HepG2 (cell line): Measurements from ENCODE around the gene CLCN1. TPM values are rescaled to one million over a fixed set of nuclear protein-coding genes. Genes with fewer than 3 reads are reported as not detected.

Experiments used
- ATAC-seq: fragments of 200-7000 bp; cut with Tn5 transposase; 3 replicates; pipeline ENCODE4 v1.9.1; 2020; ENCODE audit warnings: mild to moderate bottlenecking, moderate library complexity
- BruUV-seq: library from RNA; stranded (reverse); fragments of 400-500 nt; replicated peaks from 2 replicates; lab custom pipeline; 2021; lab: Mats Ljungman, UMichigan
- CTCF ChIA-PET: fragments of 300-600 bp; formaldehyde crosslinking; extraction: SDS; loops from one replicate; lab custom pipeline; 2021; ENCODE audit warnings: low total read pairs, inconsistent platforms, low intra/inter-chr PET ratio; lab: Yijun Ruan, JAX
- POLR2A ChIA-PET: fragments of 350-600 bp; sonication (Branson Sonifier 250); formaldehyde crosslinking; loops from one replicate; lab custom pipeline; 2020; ENCODE audit warnings: antibody characterized with exemption, inconsistent platforms; lab: Yijun Ruan, JAX
- DNase-seq: peaks from one replicate; pipeline ENCODE4 v3.0.0-alpha.2; 2015; ENCODE audit warnings: low spot score
- FAIRE-seq: peaks from 3 replicates; lab custom pipeline; 2011; peaks lifted over from hg19 to GRCh38; lab: Jason Lieb, UNC
- H2AFZ ChIP-seq: one replicate; pipeline ENCODE4 v1.6.1; 2011; ENCODE audit warnings: low read length, inconsistent platforms
- H3K27ac ChIP-seq: fragments of 300-600 bp; 3 replicates; pipeline ENCODE4 v1.8.0; 2011; ENCODE audit warnings: mixed run types, mild to moderate bottlenecking, mixed read lengths, low read length, inconsistent platforms; ENCODE audit not compliant: insufficient read depth; ENCODE audit errors: extremely low read length
- H3K27me3 ChIP-seq, 2 experiments: fragments of 200-600 bp in 1 of 2; 2 replicates in 1 of 2; 3 replicates in 1 of 2; pipeline versions ENCODE4 v1.6.0 to v1.8.0; 2011; ENCODE audit warnings: low read length in 2 of 2, mild to moderate bottlenecking in 2 of 2, moderate library complexity in 2 of 2, inconsistent platforms in 1 of 2; ENCODE audit not compliant: insufficient read depth in 2 of 2, control insufficient read depth in 1 of 2
- H3K36me3 ChIP-seq, 2 experiments: fragments of 200-600 bp in 1 of 2; replicated peaks in 1 of 2; 2 replicates in 1 of 2; 3 replicates in 1 of 2; pipeline versions ENCODE4 v1.5.1 to v1.8.0; 2011; ENCODE audit warnings: low read length in 2 of 2, inconsistent platforms in 1 of 2; ENCODE audit not compliant: insufficient read depth in 2 of 2, control insufficient read depth in 1 of 2
- H3K4me1 ChIP-seq: 2 replicates; pipeline ENCODE4 v1.5.1; 2012; ENCODE audit warnings: low read length, inconsistent platforms; ENCODE audit not compliant: insufficient read depth
- H3K4me2 ChIP-seq: 2 replicates; pipeline ENCODE4 v1.6.0; 2011; ENCODE audit warnings: low read depth, low read length, inconsistent platforms
- H3K4me3 ChIP-seq, 3 experiments: fragments of 200-600 bp in 1 of 3; sonication (generic), shearing (Covaris generic) in 1 of 3; replicated peaks in 1 of 3; 2 replicates each; pipeline ENCODE4 v1.5.1; 2011 to 2016; ENCODE audit warnings: low read length in 3 of 3, inconsistent platforms in 2 of 3, low read depth in 2 of 3, mild to moderate bottlenecking in 2 of 3, control low read depth in 1 of 3, mixed read lengths in 1 of 3; ENCODE audit not compliant: insufficient read depth in 1 of 3
- H3K79me2 ChIP-seq: one replicate; pipeline ENCODE4 v1.6.1; 2011; ENCODE audit warnings: low read length, inconsistent platforms; ENCODE audit not compliant: insufficient read depth
- H3K9ac ChIP-seq: 2 replicates; pipeline ENCODE4 v1.6.0; 2011; ENCODE audit warnings: mild to moderate bottlenecking, low read depth, low read length, inconsistent platforms; ENCODE audit not compliant: insufficient read depth
- H3K9me3 ChIP-seq: 2 replicates; pipeline ENCODE4 v1.5.1; 2012; ENCODE audit warnings: mild to moderate bottlenecking, low read length
- H4K20me1 ChIP-seq: 2 replicates; pipeline ENCODE4 v1.6.0; 2011; ENCODE audit warnings: inconsistent platforms, mild to moderate bottlenecking, low read length, moderate library complexity; ENCODE audit not compliant: insufficient read depth
- CEBPB ChIP-seq: IDR thresholded peaks from 2 replicates; pipeline ENCODE4 v1.6.1; 2011; ENCODE audit warnings: low read depth, low read length, improper control_type of control experiment, borderline replicate concordance
- HDAC2 ChIP-seq: sonication (generic); formaldehyde crosslinking; IDR thresholded peaks from 2 replicates; pipeline ENCODE4 v1.4.0; 2020; ENCODE audit warnings: missing genetic modification reagents
- HNRNPK ChIP-seq: fragments of 200-400 bp; formaldehyde crosslinking; IDR thresholded peaks from 2 replicates; pipeline ENCODE4 v1.6.1; 2018; ENCODE audit warnings: low read length, low read depth, moderate library complexity, mild to moderate bottlenecking; ENCODE audit not compliant: poor library complexity, severe bottlenecking
- IKZF1 ChIP-seq: fragments of 450-650 bp; IDR thresholded peaks from 2 replicates; pipeline ENCODE4 v1.7.1; 2016
- KDM5B ChIP-seq: sonication (generic); formaldehyde crosslinking; IDR thresholded peaks from 2 replicates; pipeline ENCODE4 v1.4.0; 2020; ENCODE audit warnings: missing genetic modification reagents, mild to moderate bottlenecking, borderline replicate concordance
- KLF6 ChIP-seq: IDR thresholded peaks from 2 replicates; pipeline ENCODE4 v1.8.0; 2016; ENCODE audit warnings: missing biosample characterization, missing genetic modification reagents
- NONO ChIP-seq, 2 experiments: fragments of 450-650 bp in 1 of 2; sonication (generic) in 1 of 2; formaldehyde crosslinking in 1 of 2; IDR thresholded peaks in 1 of 2; conservative IDR thresholded peaks in 1 of 2; 2 replicates each; pipeline versions ENCODE4 v1.6.1 to v1.8.0; 2017 to 2022; ENCODE audit warnings: mild to moderate bottlenecking in 1 of 2, missing genetic modification reagents in 1 of 2, moderate library complexity in 1 of 2
- POGZ ChIP-seq: sonication (generic); formaldehyde crosslinking; IDR thresholded peaks from 2 replicates; pipeline ENCODE4 v1.4.0; 2020; ENCODE audit warnings: mild to moderate bottlenecking, missing genetic modification reagents
- ZNF207 ChIP-seq: fragments of 450-650 bp; IDR thresholded peaks from 2 replicates; pipeline ENCODE4 v1.6.1; 2016; ENCODE audit warnings: antibody characterized with exemption, borderline replicate concordance
- ZNF33A ChIP-seq: sonication (generic); formaldehyde crosslinking; IDR thresholded peaks from 2 replicates; pipeline ENCODE4 v1.5.1; 2020; ENCODE audit warnings: missing genetic modification reagents, mild to moderate bottlenecking, moderate library complexity, borderline replicate concordance
- ZNF746 ChIP-seq: sonication (generic); formaldehyde crosslinking; IDR thresholded peaks from 2 replicates; pipeline ENCODE4 v1.8.0; 2022; ENCODE audit warnings: mild to moderate bottlenecking, missing genetic modification reagents
- ZNF768 ChIP-seq: sonication (generic); formaldehyde crosslinking; IDR thresholded peaks from 2 replicates; pipeline ENCODE4 v1.4.0; 2020; ENCODE audit warnings: missing genetic modification reagents
- WGBS: methylation state at CpG from one replicate; pipeline ENCODE4 v1.1.6; 2017; ENCODE audit warnings: low lambda C conversion rate; 5-methylcytosine and 5-hydroxymethylcytosine counted together
- in situ Hi-C: cut with HindIII; loops from 2 replicates; pipeline ENCODE4 v1.10.0; 2017; ENCODE audit warnings: low pct_unique_long_range_greater_than_20kb; ENCODE audit not compliant: extremely low pct_ligation_motif_present
- intact Hi-C: fragments of 100-400 bp; cut with micrococcal nuclease; formaldehyde crosslinking; loops from one replicate; pipeline ENCODE4 v1.10.0; 2022; ENCODE audit not compliant: unreplicated experiment
- polyA plus RNA-seq, 8 experiments: library from polyadenylated mRNA; depleted of rRNA in 3 of 8; stranded (reverse) in 7 of 8; unstranded in 1 of 8; fragments of >200 nt; fragmentation: Illumina TruSeq in 4 of 8; extraction: Trizol in 4 of 8; gene quantifications; 2 replicates each; pipeline versions ENCODE4 v1.2.1 to v1.2.3, GENCODE V29; 2011 to 2016; ENCODE audit warnings: low read depth in 4 of 8, missing spikeins in 1 of 8, mixed read lengths in 1 of 8; ENCODE audit not compliant: insufficient read depth in 1 of 8
- total RNA-seq, 5 experiments: library from RNA; depleted of rRNA; stranded (reverse); fragments of >200 nt; fragmentation: Illumina TruSeq; extraction: Trizol; gene quantifications; 2 replicates each; pipeline ENCODE4 v1.2.3, GENCODE V29; 2016; ENCODE audit warnings: low read depth in 1 of 5
- TF ChIP-seq, protein P1 (sequence below): sonication (generic); formaldehyde crosslinking; conservative IDR thresholded peaks from 2 replicates; pipeline ENCODE4 v1.8.0; 2022; ENCODE audit warnings: mild to moderate bottlenecking, moderate library complexity, missing genetic modification reagents
- TF ChIP-seq, protein P2 (sequence below): sonication (generic); formaldehyde crosslinking; IDR thresholded peaks from 2 replicates; pipeline ENCODE4 v1.4.0; 2020; ENCODE audit warnings: missing genetic modification reagents, borderline replicate concordance
- TF ChIP-seq, protein P3 (sequence below): sonication (generic); formaldehyde crosslinking; IDR thresholded peaks from 2 replicates; pipeline ENCODE4 v1.8.1; 2023; ENCODE audit warnings: missing genetic modification reagents, mild to moderate bottlenecking, borderline replicate concordance

The CLCN1 gene
- total and polyA plus RNA-seq, 2 of the 13 experiments (the other 11 are each of a cell fraction or from before 2014, with no cell fraction given), result 0.01 TPM; not detected in 1

- in situ Hi-C loops, result no loop called here
- no peaks in the 10 kb centered on the region for H3K9me3 ChIP-seq
- no peaks in the 10 kb centered on the region for H3K27me3 ChIP-seq
- H3K9ac ChIP-seq, result no peak overlapping the region
- WGBS, result 95% methylated on average over 2 of the region's 2 CpGs
- H3K4me2 ChIP-seq, result no peak overlapping the region
- H3K79me2 ChIP-seq, result no peaks in the 10 kb centered on the region
- no TSS peak for BruUV-seq
- ATAC-seq (no peak), DNase-seq (no peak), FAIRE-seq (no peak)
- intact Hi-C loops, result loop anchor here (10.0 kb wide), 1 partner anchor 304 kb away; no protein-coding TSS in a partner anchor
- TF ChIP-seq KLF6 (no peak), ZNF207 (no peak), POGZ (CRISPR knock-in tag) (no peak), CEBPB (no peak), IKZF1 (no peak), ZNF768 (CRISPR knock-in tag) (no peak)
- TF ChIP-seq, protein P1, sequence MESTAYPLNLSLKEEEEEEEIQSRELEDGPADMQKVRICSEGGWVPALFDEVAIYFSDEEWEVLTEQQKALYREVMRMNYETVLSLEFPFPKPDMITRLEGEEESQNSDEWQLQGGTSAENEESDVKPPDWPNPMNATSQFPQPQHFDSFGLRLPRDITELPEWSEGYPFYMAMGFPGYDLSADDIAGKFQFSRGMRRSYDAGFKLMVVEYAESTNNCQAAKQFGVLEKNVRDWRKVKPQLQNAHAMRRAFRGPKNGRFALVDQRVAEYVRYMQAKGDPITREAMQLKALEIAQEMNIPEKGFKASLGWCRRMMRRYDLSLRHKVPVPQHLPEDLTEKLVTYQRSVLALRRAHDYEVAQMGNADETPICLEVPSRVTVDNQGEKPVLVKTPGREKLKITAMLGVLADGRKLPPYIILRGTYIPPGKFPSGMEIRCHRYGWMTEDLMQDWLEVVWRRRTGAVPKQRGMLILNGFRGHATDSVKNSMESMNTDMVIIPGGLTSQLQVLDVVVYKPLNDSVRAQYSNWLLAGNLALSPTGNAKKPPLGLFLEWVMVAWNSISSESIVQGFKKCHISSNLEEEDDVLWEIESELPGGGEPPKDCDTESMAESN (CRISPR knock-in tag), result no peak
- CTCF ChIA-PET, result no interaction called here
- no peak overlapping the region for H3K4me3 ChIP-seq
- POLR2A ChIA-PET, result no interaction called here
- H2AFZ ChIP-seq, result no peak overlapping the region
- no peak overlapping the region for H3K27ac ChIP-seq
- H4K20me1 ChIP-seq, result no peaks in the 10 kb centered on the region; the same call in 1 of the 2 replicates
- peaks cover 9 to 45% of the 10 kb centered on the region in 2 experiments for H3K36me3 ChIP-seq
- H3K4me1 ChIP-seq, result no peaks in the 10 kb centered on the region
These were observed 7.3 kb upstream of the CLCN1 start for GRCh38 chr7:143308632-143309031.

DNA sequence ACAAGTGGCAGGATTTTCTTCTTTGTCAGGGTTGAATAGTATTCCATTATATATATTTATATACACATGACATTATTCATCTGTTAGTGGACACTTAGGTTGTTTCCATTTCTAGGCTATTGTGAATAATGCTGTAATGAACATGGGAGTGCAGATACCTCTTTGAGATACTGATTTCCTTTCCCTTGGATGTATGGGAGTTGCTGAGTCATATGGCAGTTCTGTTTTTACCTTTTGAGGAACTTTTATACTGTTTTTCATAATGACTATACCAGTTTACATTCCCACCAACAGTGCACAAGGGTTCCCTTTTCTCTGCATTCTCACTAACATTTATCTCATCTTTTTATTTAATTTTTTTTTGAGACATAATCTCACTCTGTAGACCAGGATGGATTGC is 1.8 kb upstream of the CLCN1 start:
- Histone ChIP-seq H3K36me3 (no peaks in the 10 kb centered on the region), H2AFZ (no peak overlapping the region), H3K27ac (no peak overlapping the region), H3K79me2 (no peaks in the 10 kb centered on the region), H3K9ac (no peak overlapping the region), H3K4me1 (peaks cover 11% of the 10 kb centered on the region), H3K9me3 (no peaks in the 10 kb centered on the region), H3K4me3 (no peak overlapping the region), H3K4me2 (no peak overlapping the region), H3K27me3 (no peaks in the 10 kb centered on the region), H4K20me1 (no peaks in the 10 kb centered on the region)
- ChIA-PET CTCF (no interaction called here), POLR2A (no interaction called here)
- ATAC-seq, result no peak
- in situ Hi-C loops, result no loop called here
- intact Hi-C loops, result no loop called here
- no peak for DNase-seq
- no peak for FAIRE-seq
- BruUV-seq, result no TSS peak
- no peak for TF ChIP-seq NONO (IDR thresholded peaks at IDR 0.05)
- TF ChIP-seq NONO (CRISPR knock-in tag; conservative IDR thresholded peaks at IDR 0.05), result no peak
- no peak for TF ChIP-seq KDM5B
- TF ChIP-seq, protein P2, sequence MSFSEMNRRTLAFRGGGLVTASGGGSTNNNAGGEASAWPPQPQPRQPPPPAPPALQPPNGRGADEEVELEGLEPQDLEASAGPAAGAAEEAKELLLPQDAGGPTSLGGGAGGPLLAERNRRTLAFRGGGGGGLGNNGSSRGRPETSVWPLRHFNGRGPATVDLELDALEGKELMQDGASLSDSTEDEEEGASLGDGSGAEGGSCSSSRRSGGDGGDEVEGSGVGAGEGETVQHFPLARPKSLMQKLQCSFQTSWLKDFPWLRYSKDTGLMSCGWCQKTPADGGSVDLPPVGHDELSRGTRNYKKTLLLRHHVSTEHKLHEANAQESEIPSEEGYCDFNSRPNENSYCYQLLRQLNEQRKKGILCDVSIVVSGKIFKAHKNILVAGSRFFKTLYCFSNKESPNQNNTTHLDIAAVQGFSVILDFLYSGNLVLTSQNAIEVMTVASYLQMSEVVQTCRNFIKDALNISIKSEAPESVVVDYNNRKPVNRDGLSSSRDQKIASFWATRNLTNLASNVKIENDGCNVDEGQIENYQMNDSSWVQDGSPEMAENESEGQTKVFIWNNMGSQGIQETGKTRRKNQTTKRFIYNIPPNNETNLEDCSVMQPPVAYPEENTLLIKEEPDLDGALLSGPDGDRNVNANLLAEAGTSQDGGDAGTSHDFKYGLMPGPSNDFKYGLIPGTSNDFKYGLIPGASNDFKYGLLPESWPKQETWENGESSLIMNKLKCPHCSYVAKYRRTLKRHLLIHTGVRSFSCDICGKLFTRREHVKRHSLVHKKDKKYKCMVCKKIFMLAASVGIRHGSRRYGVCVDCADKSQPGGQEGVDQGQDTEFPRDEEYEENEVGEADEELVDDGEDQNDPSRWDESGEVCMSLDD, result no peak
- TF ChIP-seq HNRNPK, result no peak
- TF ChIP-seq ZNF33A (CRISPR knock-in tag), result no peak
- no peak for TF ChIP-seq ZNF746 (CRISPR knock-in tag)
- TF ChIP-seq, protein P3, sequence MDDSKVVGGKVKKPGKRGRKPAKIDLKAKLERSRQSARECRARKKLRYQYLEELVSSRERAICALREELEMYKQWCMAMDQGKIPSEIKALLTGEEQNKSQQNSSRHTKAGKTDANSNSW (CRISPR knock-in tag), result no peak
- TF ChIP-seq HDAC2 (CRISPR knock-in tag), result no peak
